Colonic mucosa (tissue), 4 donors: Measurements from ENCODE around the gene DOCK9. TPM values are rescaled to one million over a fixed set of nuclear protein-coding genes. Genes with fewer than 3 reads are reported as not detected.

Experiments
- DNase-seq: peaks from one replicate; pipeline ENCODE4 v3.0.0-alpha.2; 2020
- H3K27ac ChIP-seq: fragments of 200-600 bp; one replicate; pipeline ENCODE4 v1.8.0; 2021
- H3K27me3 ChIP-seq: fragments of 200-600 bp; one replicate; pipeline ENCODE4 v1.8.0; 2021
- H3K36me3 ChIP-seq: fragments of 200-600 bp; one replicate; pipeline ENCODE4 v1.8.0; 2021
- H3K4me1 ChIP-seq: fragments of 200-600 bp; one replicate; pipeline ENCODE4 v1.8.0; 2021; ENCODE audit warnings: mild to moderate bottlenecking
- H3K4me3 ChIP-seq: fragments of 200-600 bp; one replicate; pipeline ENCODE4 v1.8.0; 2021
- H3K9ac ChIP-seq, 2 donors: one replicate each; pipeline ENCODE4 v1.7.0; 2013; ENCODE audit warnings: control low read depth in 2 of 2, low read depth in 2 of 2, low read length in 2 of 2
- H3K9me3 ChIP-seq: fragments of 200-600 bp; one replicate; pipeline ENCODE4 v1.8.0; 2021
- CTCF ChIP-seq: fragments of 200-600 bp; IDR thresholded peaks from one replicate; pipeline ENCODE4 v1.8.0; 2022; ENCODE audit warnings: antibody characterized with exemption, mild to moderate bottlenecking
- intact Hi-C: fragments of 100-400 bp; cut with DNase I; formaldehyde crosslinking; loops from one replicate; pipeline ENCODE4 v1.14.1; 2022
- total RNA-seq, 2 donors: library from RNA; stranded (reverse); fragmentation: NEBNext Ultra II Directional in 1 of 2; extraction: Animal tissue kit (Norgen Biotek cat#: 25700) in 1 of 2; gene quantifications; one replicate each; pipeline ENCODE4 v1.2.1, GENCODE V29; 2021
- donor health status: healthy.
- donor health status: DM: no; HTN: no; CAD: no.
- donor health status: DM: no; HTN: no; CAD: no.

DOCK9 gene
- total RNA-seq, 2 donors from 2014 or later: 42.3 to 52.4 TPM

GRCh38 chr13:98780451-98780850, 197.4 kb downstream of the DOCK9 start:
- H3K4me1 ChIP-seq: no peaks in the 10 kb centered on the region
- no peak for TF ChIP-seq CTCF
- no peak overlapping the region for H3K9ac ChIP-seq
- no peaks in the 10 kb centered on the region for H3K27me3 ChIP-seq
- no peak overlapping the region for H3K4me3 ChIP-seq
- no peaks in the 10 kb centered on the region for H3K9me3 ChIP-seq
- no peak for DNase-seq
- intact Hi-C loops: no loop called here
- H3K27ac ChIP-seq: no peak overlapping the region
- no peaks in the 10 kb centered on the region for H3K36me3 ChIP-seq

- intact Hi-C loops: no loop called here
- H3K36me3 ChIP-seq: no peaks in the 10 kb centered on the region
- no peaks in the 10 kb centered on the region for H3K4me1 ChIP-seq
- DNase-seq: no peak
- H3K4me3 ChIP-seq: no peak overlapping the region
- no peaks in the 10 kb centered on the region for H3K9me3 ChIP-seq
- H3K27me3 ChIP-seq: no peaks in the 10 kb centered on the region
- H3K27ac ChIP-seq: no peak overlapping the region
- TF ChIP-seq CTCF: no peak
- no peak overlapping the region for H3K9ac ChIP-seq
These were observed 198.2 kb downstream of the DOCK9 start for GRCh38 chr13:98779695-98780094.

- TF ChIP-seq CTCF: no peak
- Histone ChIP-seq H3K4me3 (no peak overlapping the region), H3K9ac (no peak overlapping the region), H3K36me3 (no peaks in the 10 kb centered on the region), H3K9me3 (no peaks in the 10 kb centered on the region), H3K27ac (no peak overlapping the region), H3K4me1 (no peaks in the 10 kb centered on the region), H3K27me3 (no peaks in the 10 kb centered on the region)
- intact Hi-C loops: no loop called here
- no peak for DNase-seq
These were observed 199.1 kb downstream of the DOCK9 start for GRCh38 chr13:98778749-98779148.

- H3K4me1 ChIP-seq: no peaks in the 10 kb centered on the region
- H3K9ac ChIP-seq: no peak overlapping the region
- H3K4me3 ChIP-seq: no peak overlapping the region
- DNase-seq: no peak
- no peaks in the 10 kb centered on the region for H3K36me3 ChIP-seq
- intact Hi-C loops: no loop called here
- no peak for TF ChIP-seq CTCF
- no peaks in the 10 kb centered on the region for H3K9me3 ChIP-seq
- H3K27ac ChIP-seq: no peak overlapping the region
- H3K27me3 ChIP-seq: no peaks in the 10 kb centered on the region
These were observed 201.2 kb downstream of the DOCK9 start for GRCh38 chr13:98776644-98777043.

- no peaks in the 10 kb centered on the region for H3K36me3 ChIP-seq
- TF ChIP-seq CTCF: no peak
- no peaks in the 10 kb centered on the region for H3K4me1 ChIP-seq
- no peaks in the 10 kb centered on the region for H3K27me3 ChIP-seq
- peak; percentile 86 for DNase-seq
- no peaks in the 10 kb centered on the region for H3K9me3 ChIP-seq
- intact Hi-C loops: no loop called here
- H3K27ac ChIP-seq: no peak overlapping the region
- H3K9ac ChIP-seq: no peak overlapping the region
- no peak overlapping the region for H3K4me3 ChIP-seq
These were observed 201.8 kb downstream of the DOCK9 start for GRCh38 chr13:98775844-98776598.
